Adrenal gland (tissue), 12 donors: ENCODE results near the gene NRIP3. TPM values are rescaled to one million over a fixed set of nuclear protein-coding genes. Genes with fewer than 3 reads are reported as not detected.

ENCODE experiments used
- DNase-seq, 7 donors: peaks; one replicate each; pipeline ENCODE4 v3.0.0-alpha.2; 2019 to 2020
- H3K27ac ChIP-seq, 5 donors: fragments of 200-600 bp; sonication (generic) in 4 of 5; 1 replicate in 3 of 5; 2 replicates in 2 of 5; pipeline versions ENCODE4 v1.5.1 to v1.8.0; 2016 to 2020; ENCODE audit warnings: mild to moderate bottlenecking in 1 of 5
- H3K27me3 ChIP-seq: fragments of 200-600 bp; 2 replicates; pipeline ENCODE4 v1.8.0; 2021
- H3K36me3 ChIP-seq, 2 donors: fragments of 200-600 bp; replicated peaks in 1 of 2; 1 replicate in 1 of 2; 2 replicates in 1 of 2; pipeline versions ENCODE4 v1.5.1 to v1.8.0; 2018 to 2022
- H3K4me1 ChIP-seq, 2 donors: fragments of 200-600 bp; replicated peaks in 1 of 2; 1 replicate in 1 of 2; 2 replicates in 1 of 2; pipeline versions ENCODE4 v1.5.1 to v1.8.0; 2018 to 2021
- H3K4me3 ChIP-seq, 4 donors: fragments of 200-600 bp; sonication (generic) in 3 of 4; one replicate each; pipeline ENCODE4 v1.5.1; 2016 to 2018
- H3K9me3 ChIP-seq, 3 donors: fragments of 200-600 bp; sonication (generic) in 1 of 3; replicated peaks in 1 of 3; 1 replicate in 2 of 3; 2 replicates in 1 of 3; pipeline versions ENCODE4 v1.5.1 to v1.8.0; 2016 to 2021
- POLR2A ChIP-seq, 2 donors: fragments of 450-650 bp; IDR thresholded peaks; one replicate each; pipeline ENCODE4 v1.6.1; 2017; ENCODE audit warnings: antibody characterized with exemption in 2 of 2, mild to moderate bottlenecking in 2 of 2, moderate library complexity in 1 of 2
- WGBS, 4 donors: extraction: QIAGEN DNeasy Blood & Tissue Kit in 2 of 4; methylation state at CpG; one replicate each; pipeline versions ENCODE4 v1.1.5 to v1.1.7; 2013 to 2017; 5-methylcytosine and 5-hydroxymethylcytosine counted together
- intact Hi-C, 2 donors: fragments of 100-400 bp; cut with DNase I; formaldehyde crosslinking; loops; one replicate each; pipeline versions ENCODE4 v1.14.1 to v1.15.0; 2022 to 2023
- polyA plus RNA-seq, 3 donors: library from polyadenylated mRNA; stranded (reverse); fragments of 200-250 nt in 2 of 3; fragments of 350-450 nt in 1 of 3; fragmentation: Illumina TruSeq in 1 of 3; extraction: RNeasy Lipid Tissue Mini Kit (QIAGEN cat#74804) in 1 of 3; gene quantifications; one replicate each; pipeline ENCODE4 v1.2.3, GENCODE V29; 2013 to 2014
- total RNA-seq, 9 donors: library from RNA; depleted of rRNA in 4 of 9; stranded (reverse); fragments of >200 nt in 4 of 9; fragments of 120-200 nt in 1 of 9; fragmentation: NEBNext Ultra II Directional in 1 of 9; extraction: Animal tissue kit (Norgen Biotek cat#: 25700) in 1 of 9; gene quantifications; one replicate each; pipeline versions ENCODE4 v1.1.0 to v1.2.4, GENCODE V29; 2013 to 2023
- TF ChIP-seq, protein P1 (sequence below), 6 experiments: fragments of 450-650 bp in 4 of 6; fragments of 200-600 bp in 2 of 6; sonication (generic) in 1 of 6; IDR thresholded peaks; 1 replicate in 5 of 6; 2 replicates in 1 of 6; pipeline versions ENCODE4 v1.5.1 to v1.8.0; 2016 to 2021; ENCODE audit warnings: antibody characterized with exemption in 6 of 6, mild to moderate bottlenecking in 2 of 6, moderate library complexity in 1 of 6
- donor health status: healthy with polysubstance abuse.
- donor health status: Bipolar disorder and iron deficiency.
- donor health status: DM: yes; HTN: yes; CAD: no.
- donor health status: DM: no; HTN: no; CAD: no.
- donor health status: DM: no; HTN: no; CAD: no.
- donor health status: DM: yes; HTN: yes; CAD: no.

Gene NRIP3
- total and polyA plus RNA-seq, 12 donors, result 1.4 to 42.5 (median 11.0) TPM

DNA sequence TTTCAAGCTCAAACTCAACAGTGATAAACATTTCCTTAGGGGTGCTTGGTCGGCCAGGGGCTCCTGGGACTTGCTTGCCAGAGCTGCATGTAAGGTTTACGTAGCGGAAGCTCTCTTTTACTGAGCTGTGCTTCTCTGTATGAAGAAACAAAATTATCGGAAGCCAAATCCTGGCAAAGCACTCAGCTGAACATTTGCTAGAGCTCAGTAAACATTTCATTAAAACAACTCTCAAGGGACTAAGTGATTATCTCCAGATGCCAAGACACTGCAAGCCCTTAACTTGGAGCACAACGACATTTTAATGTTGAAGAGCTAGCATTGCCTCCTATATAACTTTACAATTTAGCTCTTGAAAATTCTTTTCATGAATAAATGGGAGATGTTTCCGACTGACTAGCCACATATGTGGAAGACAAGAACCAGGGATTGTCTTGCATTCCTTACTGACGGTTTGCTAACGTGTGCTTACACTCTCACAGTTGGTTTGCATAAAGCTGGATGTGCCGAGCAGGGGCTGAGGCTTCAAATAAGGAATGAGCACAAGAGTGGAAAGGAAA lies 44.2 kb upstream of the NRIP3 start:
- no peak overlapping the region for H3K4me3 ChIP-seq
- 70 to 74% (median 72%) methylated on average over 9 of the region's 9 CpGs for WGBS, 4 donors
- intact Hi-C loops, result no loop called here
- DNase-seq, result no peak
- H3K9me3 ChIP-seq, result no peaks in the 10 kb centered on the region
- no peaks in the 10 kb centered on the region for H3K36me3 ChIP-seq
- TF ChIP-seq, protein P1, sequence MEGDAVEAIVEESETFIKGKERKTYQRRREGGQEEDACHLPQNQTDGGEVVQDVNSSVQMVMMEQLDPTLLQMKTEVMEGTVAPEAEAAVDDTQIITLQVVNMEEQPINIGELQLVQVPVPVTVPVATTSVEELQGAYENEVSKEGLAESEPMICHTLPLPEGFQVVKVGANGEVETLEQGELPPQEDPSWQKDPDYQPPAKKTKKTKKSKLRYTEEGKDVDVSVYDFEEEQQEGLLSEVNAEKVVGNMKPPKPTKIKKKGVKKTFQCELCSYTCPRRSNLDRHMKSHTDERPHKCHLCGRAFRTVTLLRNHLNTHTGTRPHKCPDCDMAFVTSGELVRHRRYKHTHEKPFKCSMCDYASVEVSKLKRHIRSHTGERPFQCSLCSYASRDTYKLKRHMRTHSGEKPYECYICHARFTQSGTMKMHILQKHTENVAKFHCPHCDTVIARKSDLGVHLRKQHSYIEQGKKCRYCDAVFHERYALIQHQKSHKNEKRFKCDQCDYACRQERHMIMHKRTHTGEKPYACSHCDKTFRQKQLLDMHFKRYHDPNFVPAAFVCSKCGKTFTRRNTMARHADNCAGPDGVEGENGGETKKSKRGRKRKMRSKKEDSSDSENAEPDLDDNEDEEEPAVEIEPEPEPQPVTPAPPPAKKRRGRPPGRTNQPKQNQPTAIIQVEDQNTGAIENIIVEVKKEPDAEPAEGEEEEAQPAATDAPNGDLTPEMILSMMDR (IDR thresholded peaks at IDR 0.05), result no peak
- TF ChIP-seq POLR2A (IDR thresholded peaks at IDR 0.05), result no peak
- no peaks in the 10 kb centered on the region for H3K4me1 ChIP-seq
- H3K27ac ChIP-seq, result peak overlapping the region in 1 of 5 donors; percentile 63
- no peaks in the 10 kb centered on the region for H3K27me3 ChIP-seq

DNA sequence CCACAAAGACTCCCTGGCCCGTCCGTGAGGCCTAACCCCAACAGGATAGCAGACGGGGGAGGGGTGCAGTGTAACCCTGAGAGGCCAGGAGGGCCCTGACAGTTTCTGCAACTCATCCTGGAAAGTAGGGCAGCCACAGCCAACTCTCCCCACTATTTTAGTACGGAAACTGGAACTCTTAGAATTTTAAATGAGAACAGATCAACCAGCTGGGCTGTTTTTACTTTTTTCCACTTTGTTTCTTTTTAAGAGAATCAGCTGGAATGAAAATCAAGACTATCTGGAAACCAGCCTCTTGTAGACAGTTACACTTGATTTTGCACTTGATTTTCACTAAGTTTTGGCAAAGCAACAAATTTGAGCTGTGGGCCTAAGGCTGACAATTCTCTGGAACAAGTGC lies 42.7 kb upstream of the NRIP3 start:
- intact Hi-C loops, result no loop called here
- 69 to 89% (median 84%) methylated on average over 4 of the region's 4 CpGs for WGBS, 4 donors
- Histone ChIP-seq H3K36me3 (no peaks in the 10 kb centered on the region), H3K4me3 (no peak overlapping the region), H3K27me3 (no peaks in the 10 kb centered on the region), H3K9me3 (no peaks in the 10 kb centered on the region), H3K27ac (peak overlapping the region in 1 of 5 donors; percentile 63), H3K4me1 (no peaks in the 10 kb centered on the region)
- DNase-seq, result no peak
- TF ChIP-seq POLR2A (IDR thresholded peaks at IDR 0.05), result no peak
- TF ChIP-seq, protein P1 (IDR thresholded peaks at IDR 0.05), result no peak

DNA sequence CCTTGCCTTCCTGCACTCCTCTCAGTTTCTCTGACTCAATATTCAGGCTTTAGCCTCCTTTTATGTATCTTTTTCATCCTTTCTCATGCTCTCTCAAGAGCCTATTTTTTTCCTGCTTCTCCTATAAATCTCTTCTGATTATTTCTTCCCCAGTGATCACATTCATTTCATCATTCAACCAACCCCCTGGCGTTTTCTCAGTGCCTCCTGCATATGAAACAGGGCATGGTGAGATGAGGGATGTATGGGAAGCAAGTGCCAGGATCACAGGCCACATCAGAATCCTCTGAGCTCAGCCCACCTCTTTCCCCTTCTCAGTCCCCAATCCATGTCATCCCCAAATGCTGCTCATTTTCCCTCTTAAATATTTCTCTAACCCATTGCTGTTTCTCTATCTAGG lies 38.7 kb upstream of the NRIP3 start:
- WGBS, 4 donors, result 72 to 83% (median 78%) methylated on average over 1 of the region's 1 CpG
- TF ChIP-seq, protein P1 (IDR thresholded peaks at IDR 0.05), result no peak
- TF ChIP-seq POLR2A (IDR thresholded peaks at IDR 0.05), result no peak
- Histone ChIP-seq H3K27ac (no peak overlapping the region), H3K4me3 (no peak overlapping the region), H3K36me3 (no peaks in the 10 kb centered on the region), H3K27me3 (no peaks in the 10 kb centered on the region), H3K4me1 (peaks cover 0 to 8% of the 10 kb centered on the region in 2 donors), H3K9me3 (no peaks in the 10 kb centered on the region)
- no peak for DNase-seq
- intact Hi-C loops, result no loop called here

DNA sequence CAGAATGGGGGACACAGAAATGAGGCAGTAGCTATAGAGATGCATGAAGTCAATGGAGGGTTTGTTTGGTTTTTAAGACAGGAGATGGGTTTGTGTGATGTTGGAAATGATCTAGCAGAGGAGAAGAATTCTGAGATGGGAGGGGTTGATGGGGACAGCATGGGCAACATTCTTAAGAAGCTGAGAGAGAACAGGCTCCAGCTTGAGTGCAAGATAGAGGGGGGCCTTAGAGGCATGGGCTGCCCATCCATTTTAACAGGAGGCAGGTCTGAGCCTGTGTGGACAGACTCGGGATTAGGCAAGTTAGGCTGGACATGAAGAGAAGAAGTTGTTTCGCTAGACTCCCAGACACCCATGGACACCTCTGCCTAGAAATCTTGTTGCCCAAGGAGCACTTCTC lies 37.9 kb upstream of the NRIP3 start:
- 78 to 94% (median 88%) methylated on average over 2 of the region's 2 CpGs for WGBS, 4 donors
- no peaks in the 10 kb centered on the region for H3K9me3 ChIP-seq
- no peak overlapping the region for H3K4me3 ChIP-seq
- DNase-seq, result no peak
- no peak overlapping the region for H3K27ac ChIP-seq
- intact Hi-C loops, result no loop called here
- H3K36me3 ChIP-seq, result no peaks in the 10 kb centered on the region
- H3K4me1 ChIP-seq, result peaks cover 0 to 11% of the 10 kb centered on the region in 2 donors
- TF ChIP-seq POLR2A (IDR thresholded peaks at IDR 0.05), result no peak
- TF ChIP-seq, protein P1 (IDR thresholded peaks at IDR 0.05), result no peak
- H3K27me3 ChIP-seq, result no peaks in the 10 kb centered on the region
